GM12878 (cell line): ENCODE data around the gene RHOG. TPM values are rescaled to one million over a fixed set of nuclear protein-coding genes. Genes with fewer than 3 reads are reported as not detected.

Experiments used
- ATAC-seq: fragments of 200-7000 bp; cut with Tn5 transposase; 3 replicates; pipeline ENCODE4 v1.9.1; 2020; ENCODE audit warnings: mild to moderate bottlenecking, moderate library complexity
- BruUV-seq: library from RNA; stranded (reverse); fragments of 400-500 nt; replicated peaks from 2 replicates; lab custom pipeline; 2021; lab: Mats Ljungman, UMichigan
- CTCF ChIA-PET: fragments of 300-600 bp; sonication (Branson Sonifier 250); formaldehyde crosslinking; extraction: SDS; loops from one replicate; lab custom pipeline; 2021; ENCODE audit warnings: inconsistent platforms; lab: Yijun Ruan, JAX
- POLR2A ChIA-PET: fragments of 350-600 bp; formaldehyde crosslinking; extraction: SDS; loops from one replicate; lab custom pipeline; 2021; ENCODE audit warnings: inconsistent platforms; lab: Charles Lee
- RAD21 ChIA-PET: fragments of 300-600 bp; sonication (Branson Sonifier 250); formaldehyde crosslinking; loops from one replicate; lab custom pipeline; 2023; ENCODE audit warnings: antibody characterized with exemption; ENCODE audit not compliant: unreplicated experiment; lab: Charles Lee
- SMC1A ChIA-PET: fragments of 300-600 bp; sonication (Branson Sonifier 250); formaldehyde crosslinking; loops from one replicate; lab custom pipeline; 2023; ENCODE audit not compliant: unreplicated experiment, uncharacterized antibody; lab: Charles Lee
- DNase-seq: peaks from one replicate; pipeline ENCODE4 v3.0.0-alpha.2; 2011; ENCODE audit warnings: low read depth, low spot score
- FAIRE-seq: peaks from 3 replicates; lab custom pipeline; 2011; peaks lifted over from hg19 to GRCh38; lab: Jason Lieb, UNC
- H2AFZ ChIP-seq: 2 replicates; pipeline ENCODE4 v1.6.0; 2011; ENCODE audit warnings: low read depth, low read length, control low read depth; ENCODE audit not compliant: control insufficient read depth
- H3K27ac ChIP-seq: 2 replicates; pipeline ENCODE4 v1.5.1; 2011; ENCODE audit warnings: control low read depth; ENCODE audit not compliant: control insufficient read depth, insufficient read depth
- H3K27me3 ChIP-seq, 2 experiments: replicated peaks in 1 of 2; 2 replicates each; pipeline versions ENCODE4 v1.6.0 to v1.6.1; 2011; ENCODE audit warnings: low read length in 1 of 2; ENCODE audit not compliant: control insufficient read depth in 2 of 2, insufficient read depth in 2 of 2
- H3K36me3 ChIP-seq, 2 experiments: 2 replicates each; pipeline ENCODE4 v1.5.1; 2011; ENCODE audit warnings: low read length in 1 of 2; ENCODE audit not compliant: control insufficient read depth in 2 of 2, insufficient read depth in 2 of 2
- H3K4me1 ChIP-seq: 2 replicates; pipeline ENCODE4 v1.6.1; 2011; ENCODE audit warnings: mild to moderate bottlenecking, low read length, moderate library complexity, mixed read lengths; ENCODE audit not compliant: control insufficient read depth, insufficient read depth
- H3K4me2 ChIP-seq: 2 replicates; pipeline ENCODE4 v1.6.0; 2011; ENCODE audit warnings: control low read depth; ENCODE audit not compliant: control insufficient read depth, insufficient read depth
- H3K4me3 ChIP-seq: fragments of 200-600 bp; sonication (generic); 2 replicates; pipeline ENCODE4 v1.5.1; 2016
- H3K79me2 ChIP-seq: 2 replicates; pipeline ENCODE4 v1.6.0; 2011; ENCODE audit warnings: low read length; ENCODE audit not compliant: control insufficient read depth, insufficient read depth
- H3K9ac ChIP-seq: 2 replicates; pipeline ENCODE4 v1.8.0; 2011; ENCODE audit warnings: low read length, control low read depth, mixed read lengths; ENCODE audit not compliant: control insufficient read depth, insufficient read depth
- H3K9me3 ChIP-seq: replicated peaks from 3 replicates; pipeline ENCODE4 v1.5.1; 2011; ENCODE audit warnings: mild to moderate bottlenecking, low read length; ENCODE audit not compliant: control insufficient read depth, insufficient read depth
- H4K20me1 ChIP-seq: 2 replicates; pipeline ENCODE4 v1.6.0; 2011; ENCODE audit not compliant: control insufficient read depth, insufficient read depth
- EP300 ChIP-seq, 2 experiments: fragments of 150-350 bp in 1 of 2; IDR thresholded peaks; 2 replicates each; pipeline ENCODE4 v1.6.1; 2011 to 2012; ENCODE audit warnings: low read depth in 2 of 2, low read length in 2 of 2, borderline replicate concordance in 1 of 2, improper control_type of control experiment in 1 of 2, inconsistent platforms in 1 of 2; ENCODE audit not compliant: control insufficient read depth in 1 of 2
- GATAD2B ChIP-seq: fragments of 450-650 bp; conservative IDR thresholded peaks from 2 replicates; pipeline ENCODE4 v1.6.1; 2017; ENCODE audit warnings: low read depth, mild to moderate bottlenecking, moderate library complexity
- HDAC6 ChIP-seq: fragments of 200-600 bp; sonication (generic); IDR thresholded peaks from one replicate; pipeline ENCODE4 v1.8.0; 2017; ENCODE audit warnings: antibody characterized with exemption; ENCODE audit not compliant: unreplicated experiment
- KDM1A ChIP-seq: fragments of 200-600 bp; sonication (generic); IDR thresholded peaks from 2 replicates; pipeline ENCODE4 v1.6.1; 2016; ENCODE audit warnings: borderline replicate concordance
- MLLT1 ChIP-seq: fragments of 450-650 bp; IDR thresholded peaks from 2 replicates; pipeline ENCODE4 v1.6.1; 2016; ENCODE audit warnings: mild to moderate bottlenecking
- NFYA ChIP-seq: IDR thresholded peaks from 2 replicates; pipeline ENCODE4 v1.6.1; 2011; ENCODE audit warnings: low read depth, mild to moderate bottlenecking, low read length, improper control_type of control experiment, borderline replicate concordance
- NKRF ChIP-seq: fragments of 450-650 bp; conservative IDR thresholded peaks from 2 replicates; pipeline ENCODE4 v1.6.1; 2017; ENCODE audit warnings: mild to moderate bottlenecking, moderate library complexity
- PML ChIP-seq: IDR thresholded peaks from 2 replicates; pipeline ENCODE4 v1.6.1; 2012; ENCODE audit warnings: low read length, inconsistent platforms
- USF2 ChIP-seq: IDR thresholded peaks from 2 replicates; pipeline ENCODE4 v1.6.1; 2011; ENCODE audit warnings: low read depth, low read length, improper control_type of control experiment, borderline replicate concordance
- YBX1 ChIP-seq: fragments of 450-650 bp; IDR thresholded peaks from 2 replicates; pipeline ENCODE4 v1.6.1; 2016; ENCODE audit warnings: antibody characterized with exemption
- ZBED1 ChIP-seq: IDR thresholded peaks from 2 replicates; pipeline ENCODE4 v1.6.1; 2016; ENCODE audit warnings: borderline replicate concordance
- ZBTB4 ChIP-seq: fragments of 450-650 bp; formaldehyde crosslinking; IDR thresholded peaks from 2 replicates; pipeline ENCODE4 v1.4.0; 2022; ENCODE audit warnings: mild to moderate bottlenecking, moderate library complexity
- whole genome bisulfite sequencing: methylation state at CpG from one replicate; pipeline ENCODE4 v1.1.6; 2016; ENCODE audit warnings: low lambda C conversion rate; ENCODE audit not compliant: insufficient replicate concordance, insufficient coverage; ENCODE audit errors: missing lambda C conversion rate; 5-methylcytosine and 5-hydroxymethylcytosine counted together
- in situ Hi-C: fragments of 300-500 bp; cut with MboI; formaldehyde crosslinking; loops from 9 replicates; pipeline ENCODE4 v1.14.3; 2018; ENCODE audit warnings: mixed read lengths
- intact Hi-C: fragments of 100-400 bp; cut with micrococcal nuclease; formaldehyde crosslinking; loops from one replicate; pipeline ENCODE4 v1.14.2; 2022; ENCODE audit not compliant: unreplicated experiment
- polyA plus RNA-seq, 11 experiments: library from polyadenylated mRNA; depleted of rRNA in 4 of 11; unstranded in 6 of 11; stranded (reverse) in 5 of 11; fragments of >200 nt; fragmentation: Nextera tagmentation in 4 of 11; fragmentation: Illumina TruSeq in 1 of 11; extraction: Ambion mirVana in 4 of 11; extraction: Trizol in 1 of 11; gene quantifications; 1 replicate in 1 of 11; 2 replicates in 10 of 11; pipeline versions ENCODE4 v1.2.1 to v1.2.3, GENCODE V29; 2011 to 2016; ENCODE audit warnings: inconsistent platforms in 2 of 11, missing spikeins in 2 of 11, low read depth in 1 of 11
- total RNA-seq, 4 experiments: library from RNA; depleted of rRNA in 3 of 4; stranded (reverse); fragments of >200 nt in 3 of 4; fragmentation: Illumina TruSeq in 1 of 4; extraction: Trizol in 1 of 4; gene quantifications; 2 replicates each; pipeline versions ENCODE4 v1.2.1 to v1.2.3, GENCODE V29; 2013 to 2021

Gene RHOG
- total and polyA plus RNA-seq, 10 of the 15 experiments (the other 5 are each of a cell fraction or from before 2014, with no cell fraction given) = 16.0 to 172 (median 94.8) TPM

GRCh38 chr11:3799873-3800272, 40.9 kb downstream of the RHOG start:
- 71% methylated on average over 5 of the region's 5 CpGs for WGBS
- Histone ChIP-seq H3K9ac (no peak overlapping the region), H3K4me3 (no peak overlapping the region), H3K4me1 (peaks cover 7% of the 10 kb centered on the region; the same call in 1 of the 2 replicates), H3K9me3 (no peaks in the 10 kb centered on the region), H3K27ac (no peak overlapping the region), H3K36me3 (no peaks in the 10 kb centered on the region), H4K20me1 (no peaks in the 10 kb centered on the region), H2AFZ (no peak overlapping the region), H3K27me3 (no peaks in the 10 kb centered on the region), H3K4me2 (no peak overlapping the region), H3K79me2 (peaks cover 31% of the 10 kb centered on the region)
- SMC1A ChIA-PET = no interaction called here
- FAIRE-seq (no peak), ATAC-seq (no peak), DNase-seq (no peak)
- in situ Hi-C loops (no loop called here), intact Hi-C loops (no loop called here)
- BruUV-seq = no TSS peak
- CTCF ChIA-PET = interaction anchor here (0.5 to 0.7 kb wide), 2 partner anchors 9 to 116 kb away, joined by 3 to 4 read pairs; no protein-coding TSS in a partner anchor
- POLR2A ChIA-PET = interaction anchor here (2.2 kb wide), 1 partner anchor 36 kb away, joined by 6 read pairs; no protein-coding TSS in a partner anchor
- RAD21 ChIA-PET = no interaction called here
- TF ChIP-seq EP300 (IDR thresholded peaks at IDR 0.05; ENCODE audit: borderline replicate concordance in 1 of 2, control insufficient read depth in 1 of 2, low read depth in 2 of 2, low read length in 2 of 2) (no peak), KDM1A (no peak), NFYA (no peak), MLLT1 (no peak), YBX1 (no peak), ZBTB4 (no peak), GATAD2B (no peak), HDAC6 (no peak), USF2 (no peak), PML (no peak), ZBED1 (no peak), NKRF (no peak)
